SK-N-SH treated with all-trans-retinoic acid at 6 μM for 48 hours (cell line): ENCODE data around the gene KDM4C.

Source experiments
- ATAC-seq: fragments of 200-7000 bp; cut with Tn5 transposase; 3 replicates; pipeline ENCODE4 v1.9.1; 2020; ENCODE audit warnings: mild to moderate bottlenecking, moderate library complexity
- ARNTL ChIP-seq: fragments of 450-650 bp; formaldehyde crosslinking; IDR thresholded peaks from 2 replicates; pipeline ENCODE4 v1.5.0; 2020; ENCODE audit warnings: low read depth, mild to moderate bottlenecking, moderate library complexity, borderline replicate concordance
- BACH2 ChIP-seq: fragments of 250-450 bp; sonication (Bioruptor Pico); IDR thresholded peaks from 2 replicates; pipeline ENCODE4 v1.9.0; 2021; ENCODE audit warnings: mild to moderate bottlenecking, borderline replicate concordance
- CREB5 ChIP-seq: fragments of 250-450 bp; sonication (Bioruptor Pico); IDR thresholded peaks from 2 replicates; pipeline ENCODE4 v1.5.1; 2020; ENCODE audit warnings: low read depth, mild to moderate bottlenecking, moderate library complexity
- CSDC2 ChIP-seq: fragments of 250-450 bp; sonication (Bioruptor Pico); IDR thresholded peaks from 2 replicates; pipeline ENCODE4 v1.5.0; 2020; ENCODE audit warnings: mild to moderate bottlenecking, moderate library complexity
- GLIS3 ChIP-seq: fragments of 250-450 bp; sonication (Bioruptor Pico); IDR thresholded peaks from 2 replicates; pipeline ENCODE4 v1.5.0; 2020; ENCODE audit warnings: mild to moderate bottlenecking, moderate library complexity
- ISL1 ChIP-seq: fragments of 250-450 bp; sonication (Bioruptor Pico); IDR thresholded peaks from 2 replicates; pipeline ENCODE4 v2.1.2; 2022; ENCODE audit warnings: mild to moderate bottlenecking, moderate library complexity
- OSR1 ChIP-seq: fragments of 250-450 bp; sonication (Bioruptor Pico); IDR thresholded peaks from 2 replicates; pipeline ENCODE4 v1.8.0; 2022; ENCODE audit warnings: moderate library complexity, mild to moderate bottlenecking, inconsistent platforms
- PATZ1 ChIP-seq: fragments of 250-450 bp; sonication (Bioruptor Pico); IDR thresholded peaks from 2 replicates; pipeline ENCODE4 v1.8.0; 2020; ENCODE audit warnings: mild to moderate bottlenecking, moderate library complexity, borderline replicate concordance
- POU6F1 ChIP-seq: fragments of 250-450 bp; sonication (Bioruptor Pico); IDR thresholded peaks from 2 replicates; pipeline ENCODE4 v1.8.0; 2021; ENCODE audit warnings: low read depth, mild to moderate bottlenecking, moderate library complexity, borderline replicate concordance
- PPARA ChIP-seq: fragments of 250-450 bp; sonication (Bioruptor Pico); IDR thresholded peaks from 2 replicates; pipeline ENCODE4 v1.5.0; 2020; ENCODE audit warnings: mild to moderate bottlenecking, borderline replicate concordance
- RARB ChIP-seq: fragments of 250-450 bp; sonication (Bioruptor Pico); IDR thresholded peaks from 2 replicates; pipeline ENCODE4 v1.8.0; 2021; ENCODE audit warnings: mild to moderate bottlenecking, moderate library complexity
- SNAI2 ChIP-seq: fragments of 250-450 bp; sonication (Bioruptor Pico); IDR thresholded peaks from 2 replicates; pipeline ENCODE4 v1.5.0; 2020; ENCODE audit warnings: mild to moderate bottlenecking, moderate library complexity
- TCF4 ChIP-seq: fragments of 250-450 bp; sonication (Bioruptor Pico); IDR thresholded peaks from 2 replicates; pipeline ENCODE4 v1.8.0; 2021; ENCODE audit warnings: mild to moderate bottlenecking, moderate library complexity, borderline replicate concordance
- TOX ChIP-seq: fragments of 250-450 bp; sonication (Bioruptor Pico); IDR thresholded peaks from 2 replicates; pipeline ENCODE4 v1.8.0; 2021; ENCODE audit warnings: mild to moderate bottlenecking, moderate library complexity, borderline replicate concordance
- TSHZ2 ChIP-seq: fragments of 250-450 bp; sonication (Bioruptor Pico); IDR thresholded peaks from 2 replicates; pipeline ENCODE4 v1.5.0; 2020; ENCODE audit warnings: mild to moderate bottlenecking, moderate library complexity
- ZC3H10 ChIP-seq: fragments of 250-450 bp; sonication (Bioruptor Pico); IDR thresholded peaks from 2 replicates; pipeline ENCODE4 v1.5.1; 2021; ENCODE audit warnings: mild to moderate bottlenecking, moderate library complexity
- ZFP3 ChIP-seq: fragments of 250-450 bp; sonication (Bioruptor Pico); IDR thresholded peaks from 2 replicates; pipeline ENCODE4 v1.5.0; 2020; ENCODE audit warnings: mild to moderate bottlenecking, moderate library complexity
- ZNF70 ChIP-seq: fragments of 450-650 bp; formaldehyde crosslinking; IDR thresholded peaks from 2 replicates; pipeline ENCODE4 v1.5.0; 2020; ENCODE audit warnings: mild to moderate bottlenecking, moderate library complexity
- ZNF8 ChIP-seq: fragments of 450-650 bp; formaldehyde crosslinking; IDR thresholded peaks from 2 replicates; pipeline ENCODE4 v1.5.0; 2020; ENCODE audit warnings: mild to moderate bottlenecking, moderate library complexity

KDM4C gene

GRCh38 chr9:6884101-6884500, 126.3 kb downstream of the KDM4C start:
- no peak for TF ChIP-seq ZNF8 (CRISPR knock-in tag)
- no peak for TF ChIP-seq TSHZ2 (CRISPR knock-in tag)
- TF ChIP-seq ZFP3 (CRISPR knock-in tag), result no peak
- no peak for TF ChIP-seq BACH2 (CRISPR knock-in tag)
- no peak for ATAC-seq

- TF ChIP-seq ISL1 (CRISPR knock-in tag) (no peak), ARNTL (CRISPR knock-in tag) (no peak), TCF4 (CRISPR knock-in tag) (no peak), POU6F1 (CRISPR knock-in tag) (no peak), PATZ1 (CRISPR knock-in tag) (no peak), BACH2 (CRISPR knock-in tag) (no peak), SNAI2 (no peak), ZNF8 (CRISPR knock-in tag) (no peak), OSR1 (no peak)
- no peak for ATAC-seq
Measured at GRCh38 chr9:6884990-6885389, 127.2 kb downstream of the KDM4C start.

- TF ChIP-seq ZC3H10 (no peak), PPARA (CRISPR knock-in tag) (no peak), ISL1 (CRISPR knock-in tag) (no peak)
- no peak for ATAC-seq
Measured at GRCh38 chr9:6887051-6887450, 129.3 kb downstream of the KDM4C start.

GRCh38 chr9:6889868-6890267, 132.1 kb downstream of the KDM4C start:
- TF ChIP-seq GLIS3 (no peak), OSR1 (no peak), CREB5 (no peak), ARNTL (CRISPR knock-in tag) (no peak), SNAI2 (no peak), PATZ1 (CRISPR knock-in tag) (no peak), CSDC2 (CRISPR knock-in tag) (no peak), ISL1 (CRISPR knock-in tag) (no peak), TCF4 (CRISPR knock-in tag) (no peak), PPARA (CRISPR knock-in tag) (no peak), RARB (no peak), ZNF70 (CRISPR knock-in tag) (no peak), BACH2 (CRISPR knock-in tag) (no peak), TOX (CRISPR knock-in tag) (no peak)
- no peak for ATAC-seq
